Liver (tissue), 9 donors: Measurements from ENCODE around the gene BCL7C. TPM values are rescaled to one million over a fixed set of nuclear protein-coding genes. Genes with fewer than 3 reads are reported as not detected.

Experiments
- DNase-seq: peaks from one replicate; pipeline ENCODE4 v3.0.0-alpha.2; 2017; ENCODE audit warnings: low spot score
- H3K27ac ChIP-seq, 2 donors: one replicate each; pipeline ENCODE4 v1.7.0; 2013; ENCODE audit warnings: inconsistent platforms in 2 of 2, low read length in 2 of 2, control low read depth in 1 of 2, low read depth in 1 of 2, mild to moderate bottlenecking in 1 of 2
- H3K27me3 ChIP-seq, 4 donors: one replicate each; pipeline versions ENCODE4 v1.6.1 to v1.7.0; 2013; ENCODE audit warnings: low read length in 3 of 4, inconsistent platforms in 1 of 4, mild to moderate bottlenecking in 1 of 4, moderate library complexity in 1 of 4; ENCODE audit not compliant: control insufficient read depth in 4 of 4, insufficient read depth in 4 of 4
- H3K36me3 ChIP-seq, 4 donors: one replicate each; pipeline versions ENCODE4 v1.6.1 to v1.7.0; 2013; ENCODE audit warnings: low read length in 3 of 4, mild to moderate bottlenecking in 3 of 4, low read depth in 1 of 4, moderate library complexity in 1 of 4; ENCODE audit not compliant: control insufficient read depth in 4 of 4, insufficient read depth in 3 of 4
- H3K4me1 ChIP-seq, 4 donors: one replicate each; pipeline versions ENCODE4 v1.6.1 to v1.7.0; 2013; ENCODE audit warnings: low read length in 3 of 4, mild to moderate bottlenecking in 3 of 4, moderate library complexity in 1 of 4; ENCODE audit not compliant: control insufficient read depth in 4 of 4, insufficient read depth in 4 of 4
- H3K4me3 ChIP-seq, 3 donors: one replicate each; pipeline versions ENCODE4 v1.6.1 to v1.7.0; 2013; ENCODE audit warnings: low read length in 3 of 3, control low read depth in 1 of 3, low read depth in 1 of 3, mild to moderate bottlenecking in 1 of 3
- H3K9ac ChIP-seq, 2 donors: one replicate each; pipeline ENCODE4 v1.7.0; 2013; ENCODE audit warnings: low read length in 2 of 2, mild to moderate bottlenecking in 2 of 2, moderate library complexity in 2 of 2, control low read depth in 1 of 2, low read depth in 1 of 2
- H3K9me3 ChIP-seq, 4 donors: one replicate each; pipeline versions ENCODE4 v1.6.1 to v1.7.0; 2013; ENCODE audit warnings: low read length in 3 of 4; ENCODE audit not compliant: control insufficient read depth in 4 of 4
- CTCF ChIP-seq: fragments of 150-350 bp; IDR thresholded peaks from 2 replicates; pipeline ENCODE4 v1.5.1; 2017; ENCODE audit warnings: improper control_type of control experiment, low read depth, low read length; ENCODE audit not compliant: missing input control
- EGR1 ChIP-seq, 2 donors: IDR thresholded peaks; 2 replicates each; pipeline ENCODE4 v1.6.1; 2016 to 2018; ENCODE audit warnings: antibody characterized with exemption in 2 of 2, low read depth in 2 of 2
- FOXA1 ChIP-seq: IDR thresholded peaks from 2 replicates; pipeline ENCODE4 v1.6.1; 2016; ENCODE audit warnings: antibody characterized with exemption
- HNF4A ChIP-seq, 2 donors: conservative IDR thresholded peaks; 2 replicates each; pipeline ENCODE4 v1.6.1; 2016; ENCODE audit warnings: antibody characterized with exemption in 2 of 2, mild to moderate bottlenecking in 2 of 2
- HNF4G ChIP-seq: IDR thresholded peaks from 2 replicates; pipeline ENCODE4 v1.6.1; 2016; ENCODE audit warnings: antibody characterized with exemption
- JUND ChIP-seq, 2 donors: IDR thresholded peaks; 2 replicates each; pipeline ENCODE4 v1.6.1; 2016; ENCODE audit warnings: antibody characterized with exemption in 2 of 2
- NR2F2 ChIP-seq: IDR thresholded peaks from 2 replicates; pipeline ENCODE4 v1.6.1; 2016; ENCODE audit warnings: antibody characterized with exemption
- RXRA ChIP-seq, 2 donors: IDR thresholded peaks; 2 replicates each; pipeline ENCODE4 v1.6.1; 2017 to 2018; ENCODE audit warnings: antibody characterized with exemption in 2 of 2, mild to moderate bottlenecking in 1 of 2
- SP1 ChIP-seq: IDR thresholded peaks from 2 replicates; pipeline ENCODE4 v1.6.1; 2018; ENCODE audit warnings: antibody characterized with exemption, mild to moderate bottlenecking
- YY1 ChIP-seq: IDR thresholded peaks from 2 replicates; pipeline ENCODE4 v1.6.1; 2016; ENCODE audit warnings: antibody characterized with exemption, mild to moderate bottlenecking
- ZBTB33 ChIP-seq: IDR thresholded peaks from 2 replicates; pipeline ENCODE4 v1.6.1; 2016; ENCODE audit warnings: antibody characterized with exemption
- WGBS: extraction: QIAGEN DNeasy Blood & Tissue Kit; methylation state at CpG from one replicate; pipeline ENCODE4 v1.1.7; 2013; 5-methylcytosine and 5-hydroxymethylcytosine counted together
- polyA plus RNA-seq, 2 donors: library from polyadenylated mRNA; stranded (reverse) in 1 of 2; unstranded in 1 of 2; fragments of 200-250 nt in 1 of 2; fragments of >200 nt in 1 of 2; fragmentation: Nextera tagmentation in 1 of 2; extraction: Ambion mirVana in 1 of 2; gene quantifications; one replicate each; pipeline versions ENCODE4 v1.2.1 to v1.2.3, GENCODE V29; 2013 to 2015
- total RNA-seq, 2 donors: library from RNA; depleted of rRNA; stranded (reverse); fragments of >200 nt; gene quantifications; one replicate each; pipeline ENCODE4 v1.2.3, GENCODE V29; 2014
- TF ChIP-seq, protein P1 (sequence below): IDR thresholded peaks from 2 replicates; pipeline ENCODE4 v1.6.1; 2016; ENCODE audit warnings: antibody characterized with exemption
- TF ChIP-seq, protein P2 (sequence below): IDR thresholded peaks from 2 replicates; pipeline ENCODE4 v1.6.1; 2016; ENCODE audit warnings: antibody characterized with exemption
- donor health status: healthy.
- donor health status: healthy.
- donor health status: healthy.
- donor health status: healthy.
- donor health status: healthy.

BCL7C gene
- total and polyA plus RNA-seq, 4 donors, result 3.4 to 7.1 (median 5.5) TPM

- Histone ChIP-seq H3K9me3 (no peaks in the 10 kb centered on the region), H3K27ac (peak overlapping the region; percentile 83), H3K36me3 (no peaks in the 10 kb centered on the region), H3K4me3 (peak overlapping the region; percentile 45 to 86 (median 64)), H3K4me1 (peaks cover 0 to 19% (median 7%) of the 10 kb centered on the region in 4 donors), H3K27me3 (no peaks in the 10 kb centered on the region), H3K9ac (peak overlapping the region in 1 of 2 donors; percentile 82)
- DNase-seq, result peak; percentile 79
- no peak for TF ChIP-seq RXRA (IDR thresholded peaks at IDR 0.05)
- TF ChIP-seq NR2F2, result no peak
- TF ChIP-seq HNF4G, result no peak
- TF ChIP-seq CTCF, result peak; percentile 60
- whole genome bisulfite sequencing, result 9% methylated on average over 99 of the region's 99 CpGs
Measured at GRCh38 chr16:30902029-30902972, 8.4 kb upstream of the BCL7C start.

DNA sequence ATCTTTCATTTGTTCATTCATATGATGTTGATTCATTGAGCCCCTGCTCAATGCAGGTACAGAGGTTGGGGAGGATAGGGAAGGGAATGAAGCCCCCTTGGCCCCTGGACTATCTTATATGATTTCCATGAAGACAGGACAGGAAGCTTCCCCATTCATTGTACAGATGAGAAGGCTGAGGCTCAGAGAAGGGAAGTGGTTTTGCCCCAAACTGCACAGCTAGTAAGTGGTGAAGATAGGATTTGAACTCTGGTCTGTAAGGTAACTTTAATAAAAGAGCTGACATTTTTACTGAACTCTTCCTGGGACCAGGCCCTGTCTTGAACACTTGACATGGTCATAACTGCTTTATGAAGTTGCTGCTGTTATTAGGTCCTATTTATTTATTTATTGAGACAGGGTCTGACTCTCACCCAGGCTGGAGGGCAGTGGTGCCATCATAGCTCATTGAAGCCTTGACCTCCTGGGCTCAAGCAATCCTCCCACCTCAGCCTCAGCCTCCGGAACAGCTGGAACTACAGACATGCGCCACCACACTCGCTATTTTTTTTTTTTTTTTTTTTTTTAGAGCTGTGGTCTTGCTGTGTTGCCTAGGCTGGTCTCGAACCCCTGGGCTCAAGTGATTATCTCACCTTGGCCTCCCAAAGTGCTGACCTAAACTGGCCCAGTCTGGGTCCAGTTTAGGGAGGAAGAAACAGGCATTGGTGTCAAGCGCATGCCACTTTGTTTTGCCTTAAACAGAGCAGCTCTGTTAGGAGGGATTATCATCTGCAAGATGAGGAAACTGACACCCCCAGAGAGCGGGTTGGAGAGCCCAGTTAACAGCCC lies 7.5 kb upstream of the BCL7C start:
- H3K27me3 ChIP-seq, result no peaks in the 10 kb centered on the region
- H3K27ac ChIP-seq, result peak overlapping the region; percentile 72 to 74
- DNase-seq, result no peak
- 45% methylated on average over 6 of the region's 6 CpGs for WGBS
- no peaks in the 10 kb centered on the region for H3K36me3 ChIP-seq
- H3K9me3 ChIP-seq, result no peaks in the 10 kb centered on the region
- H3K9ac ChIP-seq, result peak overlapping the region in 1 of 2 donors; percentile 82
- H3K4me1 ChIP-seq, result peaks cover 0 to 25% (median 11%) of the 10 kb centered on the region in 4 donors
- no peak for TF ChIP-seq EGR1 (IDR thresholded peaks at IDR 0.05; ENCODE audit: low read depth in 2 of 2)
- TF ChIP-seq, protein P1, sequence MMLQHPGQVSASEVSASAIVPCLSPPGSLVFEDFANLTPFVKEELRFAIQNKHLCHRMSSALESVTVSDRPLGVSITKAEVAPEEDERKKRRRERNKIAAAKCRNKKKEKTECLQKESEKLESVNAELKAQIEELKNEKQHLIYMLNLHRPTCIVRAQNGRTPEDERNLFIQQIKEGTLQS, result no peak
- no peak for TF ChIP-seq FOXA1
- TF ChIP-seq RXRA (IDR thresholded peaks at IDR 0.05), result no peak
- no peak for TF ChIP-seq YY1
- no peak for TF ChIP-seq HNF4A (conservative IDR thresholded peaks at IDR 0.05)
- TF ChIP-seq SP1, result no peak
- TF ChIP-seq, protein P2, sequence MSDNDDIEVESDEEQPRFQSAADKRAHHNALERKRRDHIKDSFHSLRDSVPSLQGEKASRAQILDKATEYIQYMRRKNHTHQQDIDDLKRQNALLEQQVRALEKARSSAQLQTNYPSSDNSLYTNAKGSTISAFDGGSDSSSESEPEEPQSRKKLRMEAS, result no peak
- no peak for TF ChIP-seq JUND (IDR thresholded peaks at IDR 0.05)
- TF ChIP-seq ZBTB33, result no peak
- TF ChIP-seq CTCF, result no peak
- peak overlapping the region; percentile 25 to 86 (median 45) for H3K4me3 ChIP-seq
